ENCODE measurements around the gene RHBG.

DNA sequence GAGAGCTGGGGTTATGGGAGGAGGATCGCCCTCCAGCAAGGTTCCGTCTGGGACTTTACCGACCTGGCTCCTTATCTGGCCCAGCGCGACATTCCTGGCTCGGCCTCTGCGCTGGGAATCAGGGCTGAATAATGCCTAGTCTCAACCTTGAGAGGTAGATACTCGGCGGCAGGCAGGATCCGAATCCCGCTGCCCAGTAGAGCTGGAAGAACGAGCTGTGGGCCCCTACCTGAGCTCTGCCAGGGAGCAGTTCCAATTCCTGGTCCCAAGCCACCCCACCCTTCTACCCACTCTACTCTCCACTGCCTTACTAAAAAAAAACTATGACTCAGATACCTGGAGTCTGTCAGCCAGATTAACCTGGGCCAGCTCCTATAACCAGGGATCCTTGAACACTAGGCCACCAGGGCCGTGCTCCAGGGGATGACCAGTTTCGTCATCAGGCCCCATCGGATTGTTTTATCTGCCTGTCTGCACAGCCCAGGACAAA, 53.6 kb downstream of the RHBG start:
- TF ChIP-seq, protein P1, sequence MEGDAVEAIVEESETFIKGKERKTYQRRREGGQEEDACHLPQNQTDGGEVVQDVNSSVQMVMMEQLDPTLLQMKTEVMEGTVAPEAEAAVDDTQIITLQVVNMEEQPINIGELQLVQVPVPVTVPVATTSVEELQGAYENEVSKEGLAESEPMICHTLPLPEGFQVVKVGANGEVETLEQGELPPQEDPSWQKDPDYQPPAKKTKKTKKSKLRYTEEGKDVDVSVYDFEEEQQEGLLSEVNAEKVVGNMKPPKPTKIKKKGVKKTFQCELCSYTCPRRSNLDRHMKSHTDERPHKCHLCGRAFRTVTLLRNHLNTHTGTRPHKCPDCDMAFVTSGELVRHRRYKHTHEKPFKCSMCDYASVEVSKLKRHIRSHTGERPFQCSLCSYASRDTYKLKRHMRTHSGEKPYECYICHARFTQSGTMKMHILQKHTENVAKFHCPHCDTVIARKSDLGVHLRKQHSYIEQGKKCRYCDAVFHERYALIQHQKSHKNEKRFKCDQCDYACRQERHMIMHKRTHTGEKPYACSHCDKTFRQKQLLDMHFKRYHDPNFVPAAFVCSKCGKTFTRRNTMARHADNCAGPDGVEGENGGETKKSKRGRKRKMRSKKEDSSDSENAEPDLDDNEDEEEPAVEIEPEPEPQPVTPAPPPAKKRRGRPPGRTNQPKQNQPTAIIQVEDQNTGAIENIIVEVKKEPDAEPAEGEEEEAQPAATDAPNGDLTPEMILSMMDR (IDR thresholded peaks at IDR 0.05): no peak
- no peak for TF ChIP-seq POLR2A (IDR thresholded peaks at IDR 0.05)
